Heart right ventricle (tissue), 16 donors: ENCODE measurements around the gene EDNRA. TPM values are rescaled to one million over a fixed set of nuclear protein-coding genes. Genes with fewer than 3 reads are reported as not detected.
A peak's percentile ranks its signal among the peaks of the same experiment; 100 is the strongest.

ENCODE experiments used
- ATAC-seq, 8 donors: fragments of 200-7000 bp; cut with Tn5 transposase; one replicate each; pipeline ENCODE4 v1.9.1; 2020; ENCODE audit warnings: mild to moderate bottlenecking in 8 of 8, moderate library complexity in 8 of 8, moderate number of reproducible peaks in 1 of 8
- DNase-seq, 2 donors: peaks; one replicate each; pipeline ENCODE4 v3.0.0-alpha.2; 2020
- H3K27ac ChIP-seq, 10 donors: fragments of 200-600 bp; sonication (generic) in 2 of 10; one replicate each; pipeline versions ENCODE4 v1.5.0 to v1.8.0; 2020 to 2022; ENCODE audit warnings: mild to moderate bottlenecking in 3 of 10
- H3K27me3 ChIP-seq, 7 donors: fragments of 200-600 bp; one replicate each; pipeline ENCODE4 v1.8.0; 2021 to 2022; ENCODE audit warnings: mild to moderate bottlenecking in 2 of 7
- H3K36me3 ChIP-seq, 9 donors: fragments of 200-600 bp; sonication (generic) in 1 of 9; one replicate each; pipeline versions ENCODE4 v1.5.0 to v1.8.0; 2020 to 2022; ENCODE audit warnings: mild to moderate bottlenecking in 2 of 9
- H3K4me1 ChIP-seq, 9 donors: fragments of 200-600 bp; sonication (generic) in 1 of 9; one replicate each; pipeline versions ENCODE4 v1.5.0 to v1.8.0; 2020 to 2022; ENCODE audit warnings: mild to moderate bottlenecking in 4 of 9
- H3K4me3 ChIP-seq, 10 donors: fragments of 200-600 bp; sonication (generic) in 2 of 10; one replicate each; pipeline versions ENCODE4 v1.5.0 to v1.8.0; 2020 to 2022; ENCODE audit warnings: mild to moderate bottlenecking in 7 of 10, moderate library complexity in 2 of 10
- H3K9me3 ChIP-seq, 11 donors: fragments of 200-600 bp in 10 of 11; sonication (generic) in 2 of 11; one replicate each; pipeline versions ENCODE4 v1.5.0 to v1.8.0; 2013 to 2022; ENCODE audit warnings: mild to moderate bottlenecking in 2 of 11, control low read depth in 1 of 11, moderate library complexity in 1 of 11
- CTCF ChIP-seq, 9 donors: fragments of 200-600 bp; sonication (generic) in 2 of 9; IDR thresholded peaks; one replicate each; pipeline versions ENCODE4 v1.5.0 to v1.8.0; 2021 to 2022; ENCODE audit warnings: antibody characterized with exemption in 9 of 9, mild to moderate bottlenecking in 5 of 9, moderate library complexity in 1 of 9
- WGBS, 2 donors: extraction: QIAGEN DNeasy Blood & Tissue Kit; methylation state at CpG; one replicate each; pipeline ENCODE4 v1.1.7; 2013; ENCODE audit warnings: inconsistent platforms in 1 of 2; 5-methylcytosine and 5-hydroxymethylcytosine counted together
- intact Hi-C, 10 donors: fragments of 100-400 bp; cut with DNase I; formaldehyde crosslinking; loops; one replicate each; pipeline versions ENCODE4 v1.11.1 to v1.14.2; 2022
- polyA plus RNA-seq, 2 donors: library from polyadenylated mRNA; stranded (reverse); fragments of 200-250 nt; gene quantifications; one replicate each; pipeline ENCODE4 v1.2.3, GENCODE V29; 2013
- total RNA-seq, 10 donors: library from RNA; stranded (reverse); fragmentation: NEBNext Ultra II Directional in 3 of 10; extraction: Animal tissue kit (Norgen Biotek cat#: 25700) in 3 of 10; gene quantifications; one replicate each; pipeline versions ENCODE4 v1.2.1 to v1.2.4, GENCODE V29; 2021 to 2023
- donor health status: Arrhythmogenic right ventricular cardiomyopathy.
- donor health status: ischemic (EF 13 %, LVEDD 7.1; RV severe dilation, severe dysfunction).
- donor health status: healthy with polysubstance abuse.
- donor health status: DM: no; HTN: yes; CAD: no.
- donor health status: DM: no; HTN: no; CAD: no.
- donor health status: ischemic (EF 25% LVEDD 6.9; RV normal size, moderate dysfunction).
- donor health status: ischemic (EF 25% LVEDD 5.7; RV mildly dilated, moderate dysfunction).
- donor health status: healthy.
- donor health status: DM: yes; HTN: yes; CAD: no.
- donor health status: Ischemic cardiomyopathy.
- donor health status: ischemic (EF 35%, LVEDD 5.7; RV mildly dilated, moderate dysfunction).
- donor health status: nonischemic (EF 11% LVEDD 7.7; RV severe dilation, severe dysfunction).
- donor health status: DM: yes; HTN: yes; CAD: no.
- donor health status: PGD.
- donor health status: ischemic (EF 29% LVEDD 5.4; RV normal size, mild dysfunction).
- donor health status: nonischemic (EF 23%, LVEDD 6.1; RV moderate dilation, normal function).

Gene EDNRA
- total and polyA plus RNA-seq, 12 donors: 4.4 to 27.4 (median 11.1) TPM

GRCh38 chr4:147487616-147488015 is 6.7 kb downstream of the EDNRA start:
- DNase-seq (no peak), ATAC-seq (no peak)
- H3K4me1 ChIP-seq: peaks cover 0 to 84% (median 4%) of the 10 kb centered on the region in 9 donors
- no peaks in the 10 kb centered on the region for H3K36me3 ChIP-seq
- no peaks in the 10 kb centered on the region for H3K9me3 ChIP-seq
- H3K27me3 ChIP-seq: peaks cover 0 to 13% (median 0%) of the 10 kb centered on the region in 7 donors
- TF ChIP-seq CTCF (IDR thresholded peaks at IDR 0.05): no peak
- intact Hi-C loops: loop anchor here in 2 of 10 donors (10.0 kb wide), 2 partner anchors 123 to 333 kb away; no protein-coding TSS in a partner anchor
- H3K27ac ChIP-seq: peak overlapping the region in 2 of 10 donors; percentile 3 to 5
- H3K4me3 ChIP-seq: no peak overlapping the region

- 84 to 86% methylated on average over 1 of the region's 1 CpG for WGBS, 2 donors
- Histone ChIP-seq H3K9me3 (no peaks in the 10 kb centered on the region), H3K4me1 (peaks cover 0 to 88% (median 4%) of the 10 kb centered on the region in 9 donors), H3K4me3 (no peak overlapping the region), H3K27me3 (peaks cover 0 to 3% (median 0%) of the 10 kb centered on the region in 7 donors), H3K27ac (peak overlapping the region in 4 of 10 donors; percentile 3 to 42 (median 6)), H3K36me3 (no peaks in the 10 kb centered on the region)
- DNase-seq (no peak), ATAC-seq (no peak)
- intact Hi-C loops: loop anchor here in 2 of 10 donors (10.0 kb wide), 2 partner anchors 124 to 334 kb away; no protein-coding TSS in a partner anchor
- TF ChIP-seq CTCF (IDR thresholded peaks at IDR 0.05): no peak
These were observed 7.7 kb downstream of the EDNRA start for GRCh38 chr4:147488556-147488955.

GRCh38 chr4:147491086-147491485 is 10.2 kb downstream of the EDNRA start:
- intact Hi-C loops: loop anchor here in 1 of 10 donors (5.0 kb wide), 1 partner anchor 129 kb away; no protein-coding TSS in a partner anchor
- Histone ChIP-seq H3K9me3 (no peaks in the 10 kb centered on the region), H3K36me3 (no peaks in the 10 kb centered on the region), H3K4me1 (peaks cover 0 to 87% (median 10%) of the 10 kb centered on the region in 9 donors), H3K27me3 (no peaks in the 10 kb centered on the region), H3K27ac (peak overlapping the region in 5 of 10 donors; percentile 5 to 72 (median 40)), H3K4me3 (no peak overlapping the region)
- peak in 2 of 8 donors; percentile 18 to 36 for ATAC-seq
- 43 to 58% methylated on average over 2 of the region's 2 CpGs for WGBS, 2 donors
- no peak for DNase-seq
- TF ChIP-seq CTCF (IDR thresholded peaks at IDR 0.05): no peak

- Histone ChIP-seq H3K36me3 (no peaks in the 10 kb centered on the region), H3K27me3 (no peaks in the 10 kb centered on the region), H3K9me3 (no peaks in the 10 kb centered on the region), H3K4me1 (peaks cover 0 to 80% (median 10%) of the 10 kb centered on the region in 9 donors), H3K4me3 (no peak overlapping the region), H3K27ac (peak overlapping the region in 8 of 10 donors; percentile 25 to 72 (median 39))
- no peak for TF ChIP-seq CTCF (IDR thresholded peaks at IDR 0.05)
- WGBS, 2 donors: 41 to 42% methylated on average over 2 of the region's 2 CpGs
- intact Hi-C loops: loop anchor here in 1 of 10 donors (5.0 kb wide), 1 partner anchor 130 kb away; no protein-coding TSS in a partner anchor
- DNase-seq: no peak
- ATAC-seq: no peak
These were observed 11.4 kb downstream of the EDNRA start for GRCh38 chr4:147492306-147492705.
